CD4-positive, CD25-positive, alpha-beta regulatory T cell (primary cell): Measurements from ENCODE around the gene PRDM8. TPM values are rescaled to one million over a fixed set of nuclear protein-coding genes. Genes with fewer than 3 reads are reported as not detected.

ENCODE experiments used
- ATAC-seq, 2 donors: fragments of 150-1000 bp; cut with Tn5 transposase; one replicate each; pipeline ENCODE4 v1.10.0; 2021; ENCODE audit warnings: low read depth in 2 of 2, moderate number of reproducible peaks in 2 of 2, moderate library complexity in 1 of 2
- DNase-seq, 3 donors: peaks; one replicate each; pipeline versions ENCODE4 v3.0.0 to v3.0.0-alpha.2; 2012 to 2022; ENCODE audit warnings: mixed read lengths in 1 of 3
- H3K27ac ChIP-seq: one replicate; pipeline ENCODE4 v1.7.0; 2013; ENCODE audit warnings: mild to moderate bottlenecking, low read length; ENCODE audit not compliant: insufficient read depth, poor library complexity, severe bottlenecking
- H3K27me3 ChIP-seq: one replicate; pipeline ENCODE4 v1.7.0; 2013; ENCODE audit warnings: low read length; ENCODE audit not compliant: control insufficient read depth, insufficient read depth
- H3K36me3 ChIP-seq: one replicate; pipeline ENCODE4 v1.7.0; 2013; ENCODE audit warnings: mild to moderate bottlenecking, low read length, moderate library complexity; ENCODE audit not compliant: control insufficient read depth, insufficient read depth
- H3K4me1 ChIP-seq: 2 replicates; pipeline ENCODE4 v1.7.0; 2013; ENCODE audit warnings: mild to moderate bottlenecking, low read length; ENCODE audit not compliant: insufficient read depth, control insufficient read depth, poor library complexity, severe bottlenecking
- H3K4me3 ChIP-seq: one replicate; pipeline ENCODE4 v1.7.0; 2013; ENCODE audit warnings: low read depth, mild to moderate bottlenecking, low read length, moderate library complexity
- H3K9me3 ChIP-seq, 2 experiments: 1 replicate in 1 of 2; 2 replicates in 1 of 2; pipeline ENCODE4 v1.7.0; 2013; ENCODE audit warnings: low read length in 2 of 2, mild to moderate bottlenecking in 1 of 2, moderate library complexity in 1 of 2; ENCODE audit not compliant: control insufficient read depth in 2 of 2
- H3K27ac Mint-ChIP-seq, 3 donors: one replicate each; pipeline ENCODE4 v1.8.0; 2020 to 2022; ENCODE audit warnings: mild to moderate bottlenecking in 3 of 3, mixed read lengths in 3 of 3, moderate library complexity in 2 of 3
- H3K27me3 Mint-ChIP-seq: one replicate; pipeline ENCODE4 v1.8.0; 2022; ENCODE audit warnings: mild to moderate bottlenecking, mixed read lengths
- H3K36me3 Mint-ChIP-seq: one replicate; pipeline ENCODE4 v1.8.0; 2020; ENCODE audit warnings: mixed read lengths
- H3K4me1 Mint-ChIP-seq, 4 donors: one replicate each; pipeline ENCODE4 v1.8.0; 2020 to 2022; ENCODE audit warnings: mixed read lengths in 4 of 4, mild to moderate bottlenecking in 1 of 4
- H3K4me3 Mint-ChIP-seq, 4 donors: one replicate each; pipeline ENCODE4 v1.8.0; 2020 to 2022; ENCODE audit warnings: mild to moderate bottlenecking in 4 of 4, mixed read lengths in 4 of 4, moderate library complexity in 3 of 4
- H3K9me3 Mint-ChIP-seq, 7 donors: one replicate each; pipeline ENCODE4 v1.8.0; 2020 to 2022; ENCODE audit warnings: mixed read lengths in 7 of 7, mild to moderate bottlenecking in 3 of 7, moderate library complexity in 2 of 7
- polyA plus RNA-seq, 4 donors: library from polyadenylated mRNA; unstranded; fragments of 300-500 nt; fragmentation: Illumina TruSeq; gene quantifications; one replicate each; pipeline ENCODE4 v1.2.3, GENCODE V29; 2021
- total RNA-seq: library from RNA; stranded (reverse); gene quantifications from one replicate; pipeline ENCODE4 v1.2.3, GENCODE V29; 2022

Gene PRDM8
- total and polyA plus RNA-seq, 5 donors from 2014 or later = 2.0 to 31.7 (median 3.9) TPM

DNA sequence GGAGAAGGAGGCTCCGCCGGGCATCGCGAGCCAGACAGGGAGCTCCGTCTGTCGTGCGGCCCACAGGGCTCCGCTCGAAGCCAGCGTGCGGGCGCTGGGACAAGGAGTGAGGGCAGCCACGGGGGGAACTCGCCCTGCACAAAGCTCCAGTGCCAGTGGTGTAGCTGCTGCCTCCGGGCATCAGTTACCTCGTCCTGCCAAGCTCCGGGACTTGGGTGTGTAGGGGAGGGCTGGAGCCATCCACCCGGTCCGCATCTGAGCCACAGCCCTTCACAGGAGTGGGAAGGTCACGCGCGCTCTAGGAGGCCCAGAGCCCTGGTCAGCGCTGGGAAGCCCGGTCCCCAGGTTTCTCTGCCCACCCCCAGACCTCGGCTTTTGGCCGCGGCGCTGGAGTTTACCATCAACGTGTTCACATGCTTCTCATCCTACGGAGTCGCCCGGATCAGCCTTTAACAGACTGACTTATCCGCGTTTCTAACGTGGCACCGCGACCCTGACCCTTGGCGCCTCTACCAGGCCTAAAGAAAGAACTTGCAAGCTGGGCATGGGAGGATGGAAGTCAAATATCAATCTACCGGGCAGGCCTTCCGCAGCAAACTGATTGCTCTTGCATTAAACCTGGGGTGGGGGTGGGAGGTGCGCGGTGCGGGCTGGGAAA lies 8.4 kb upstream of the PRDM8 start:
- H3K27me3 Mint-ChIP-seq = no peaks in the 10 kb centered on the region
- H3K27ac ChIP-seq = no peak overlapping the region

DNA sequence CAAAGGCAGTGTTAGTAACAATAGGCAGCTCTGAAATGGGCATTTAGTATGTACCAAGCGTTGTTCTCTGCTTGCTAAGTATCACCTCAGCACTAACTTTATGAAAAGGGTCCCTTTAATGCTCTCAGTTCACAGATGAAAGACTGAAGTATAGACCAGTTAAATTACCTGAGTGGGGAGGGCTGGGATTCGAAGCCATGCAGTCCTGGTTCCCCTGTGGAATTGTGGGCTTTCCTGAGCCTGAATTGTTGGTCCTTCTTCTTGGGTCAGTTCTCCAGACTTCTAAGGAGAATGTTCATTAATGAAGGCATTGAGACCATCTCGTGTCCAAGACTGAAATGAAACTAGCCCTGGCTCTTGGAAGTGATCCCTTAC lies 7.7 kb upstream of the PRDM8 start:
- H3K4me3 Mint-ChIP-seq = peak overlapping the region in 2 of 4 donors; percentile 15 to 53
- Histone ChIP-seq H3K27ac (no peak overlapping the region), H3K27me3 (no peaks in the 10 kb centered on the region), H3K9me3 (no peaks in the 10 kb centered on the region), H3K4me1 (peaks cover 27% of the 10 kb centered on the region), H3K36me3 (peaks cover 20% of the 10 kb centered on the region), H3K4me3 (no peak overlapping the region)
- H3K27me3 Mint-ChIP-seq = no peaks in the 10 kb centered on the region
- ATAC-seq = no peak
- H3K36me3 Mint-ChIP-seq = peaks cover 40% of the 10 kb centered on the region
- peaks cover 28 to 71% (median 42%) of the 10 kb centered on the region in 4 donors for H3K4me1 Mint-ChIP-seq
- no peak for DNase-seq
- peaks cover 0 to 2% (median 0%) of the 10 kb centered on the region in 7 donors for H3K9me3 Mint-ChIP-seq
- H3K27ac Mint-ChIP-seq = no peak overlapping the region

More for the DNA sequence above, 8.4 kb upstream of the PRDM8 start:
- Histone ChIP-seq H3K36me3 (peaks cover 20% of the 10 kb centered on the region), H3K4me1 (peaks cover 27% of the 10 kb centered on the region), H3K9me3 (no peaks in the 10 kb centered on the region), H3K27me3 (no peaks in the 10 kb centered on the region), H3K4me3 (no peak overlapping the region)
- peaks cover 0 to 2% (median 0%) of the 10 kb centered on the region in 7 donors for H3K9me3 Mint-ChIP-seq
- H3K4me3 Mint-ChIP-seq = peak overlapping the region in 1 of 4 donors; percentile 53
- H3K27ac Mint-ChIP-seq = no peak overlapping the region
- ATAC-seq (no peak), DNase-seq (no peak)
- peaks cover 39% of the 10 kb centered on the region for H3K36me3 Mint-ChIP-seq
- H3K4me1 Mint-ChIP-seq = peaks cover 28 to 73% (median 44%) of the 10 kb centered on the region in 4 donors

DNA sequence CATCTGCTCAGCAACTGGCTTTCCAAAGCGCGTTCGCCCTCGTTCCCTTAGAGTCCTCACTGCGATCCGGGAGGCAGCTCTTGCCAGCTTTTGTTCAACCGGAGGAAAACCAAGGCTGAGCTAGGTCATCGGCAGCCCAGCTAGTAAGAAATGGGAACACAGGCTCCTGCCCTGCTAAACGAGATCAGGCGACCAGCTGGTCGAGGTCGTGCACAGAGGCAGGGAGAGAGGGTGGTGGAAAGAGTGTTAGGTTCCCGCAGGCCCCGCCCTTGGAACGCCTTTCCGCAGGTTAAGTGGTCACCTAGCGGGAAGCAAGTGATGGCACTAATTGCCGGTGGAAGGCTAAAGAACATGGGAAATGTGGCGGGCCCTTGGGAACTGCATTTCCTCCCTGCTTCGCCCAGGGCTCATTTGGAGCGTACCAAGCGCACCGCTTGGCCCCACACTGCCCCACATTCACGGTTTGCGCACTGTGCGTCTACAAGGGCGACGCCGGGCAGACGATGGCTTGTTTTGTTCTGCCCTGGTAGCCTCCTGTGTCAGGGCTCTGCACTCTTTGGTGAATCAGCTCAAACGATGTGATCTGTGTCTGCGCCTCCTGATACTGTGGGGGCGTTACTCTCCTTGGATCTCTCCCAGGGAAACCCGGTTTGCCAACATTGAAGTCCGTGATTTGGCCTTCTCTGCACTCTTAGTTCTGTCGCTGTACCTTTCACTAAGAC lies 7.2 kb upstream of the PRDM8 start:
- H3K27me3 Mint-ChIP-seq = no peaks in the 10 kb centered on the region

DNA sequence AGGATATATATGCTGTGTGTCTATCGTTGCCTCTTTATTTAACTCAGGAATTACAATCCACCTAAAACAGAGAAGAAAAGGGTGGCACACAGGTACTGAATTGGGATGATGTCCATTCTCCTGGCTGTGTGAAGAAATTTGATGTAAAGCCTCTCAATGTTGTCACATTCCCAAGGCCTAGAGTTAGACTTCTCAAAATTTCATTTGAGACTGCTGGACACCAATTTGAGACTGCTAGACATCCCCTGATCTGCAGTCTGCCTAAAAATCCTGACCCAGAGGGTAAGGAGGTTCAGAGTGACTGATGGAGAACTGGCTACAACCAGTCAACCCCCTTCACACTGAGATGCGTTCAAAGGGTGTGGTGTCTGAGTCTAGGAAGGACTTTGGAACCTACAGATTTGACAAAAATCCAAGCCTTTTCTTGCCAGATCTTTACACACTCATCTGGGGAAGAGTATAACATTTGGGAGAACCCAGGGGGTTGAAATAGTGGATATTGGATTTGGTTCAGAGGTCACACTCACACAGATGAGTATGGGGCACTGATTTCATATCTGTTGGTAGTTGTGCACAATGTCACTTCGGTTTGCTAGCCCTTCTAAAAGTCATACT lies 4.9 kb upstream of the PRDM8 start:
- ATAC-seq (no peak), DNase-seq (no peak)
- no peak overlapping the region for H3K4me3 ChIP-seq
- Mint-ChIP-seq H3K4me1 (peaks cover 19 to 56% (median 35%) of the 10 kb centered on the region in 4 donors), H3K4me3 (no peak overlapping the region), H3K27me3 (no peaks in the 10 kb centered on the region), H3K27ac (no peak overlapping the region), H3K9me3 (peaks cover 0 to 3% (median 0%) of the 10 kb centered on the region in 7 donors), H3K36me3 (peaks cover 41% of the 10 kb centered on the region)
- H3K36me3 ChIP-seq = peaks cover 34% of the 10 kb centered on the region
- H3K27me3 ChIP-seq = no peaks in the 10 kb centered on the region
- no peaks in the 10 kb centered on the region for H3K4me1 ChIP-seq
- no peak overlapping the region for H3K27ac ChIP-seq
- H3K9me3 ChIP-seq = no peaks in the 10 kb centered on the region

More for the DNA sequence above, 7.2 kb upstream of the PRDM8 start:
- no peak for ATAC-seq
- Histone ChIP-seq H3K27ac (no peak overlapping the region), H3K4me1 (peaks cover 22% of the 10 kb centered on the region), H3K9me3 (no peaks in the 10 kb centered on the region), H3K4me3 (no peak overlapping the region), H3K36me3 (peaks cover 20% of the 10 kb centered on the region), H3K27me3 (no peaks in the 10 kb centered on the region)
- peaks cover 28 to 71% (median 40%) of the 10 kb centered on the region in 4 donors for H3K4me1 Mint-ChIP-seq
- DNase-seq = no peak
- peak overlapping the region in 1 of 4 donors; percentile 62 for H3K4me3 Mint-ChIP-seq
- H3K9me3 Mint-ChIP-seq = peaks cover 0 to 2% (median 0%) of the 10 kb centered on the region in 7 donors
- peaks cover 40% of the 10 kb centered on the region for H3K36me3 Mint-ChIP-seq
- H3K27ac Mint-ChIP-seq = peak overlapping the region in 1 of 3 donors; percentile 49

DNA sequence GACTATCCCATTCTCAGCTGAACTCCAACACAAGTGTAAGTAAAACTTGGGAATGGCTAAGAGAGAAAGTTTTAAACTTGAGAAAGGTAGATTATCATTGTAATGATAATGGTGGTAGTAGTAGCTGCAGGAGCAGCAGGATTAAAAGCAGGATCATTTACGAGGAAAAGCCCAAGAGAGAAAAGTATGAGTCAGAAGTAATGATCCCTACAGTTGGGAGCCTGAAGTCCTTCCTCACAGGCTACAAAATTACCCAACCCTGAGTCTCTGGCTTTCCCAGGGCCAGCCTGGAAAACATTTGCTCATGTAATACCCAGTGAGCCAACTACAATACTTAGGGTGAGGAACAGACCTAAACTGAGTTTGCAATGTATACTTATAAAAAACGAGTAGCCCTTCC lies 4.4 kb upstream of the PRDM8 start:
- Mint-ChIP-seq H3K9me3 (peaks cover 0 to 3% (median 0%) of the 10 kb centered on the region in 7 donors), H3K27me3 (no peaks in the 10 kb centered on the region), H3K27ac (no peak overlapping the region), H3K4me1 (peaks cover 17 to 54% (median 36%) of the 10 kb centered on the region in 4 donors), H3K36me3 (peaks cover 41% of the 10 kb centered on the region), H3K4me3 (no peak overlapping the region)
- ATAC-seq (no peak), DNase-seq (no peak)
- Histone ChIP-seq H3K27me3 (no peaks in the 10 kb centered on the region), H3K27ac (no peak overlapping the region), H3K4me1 (peaks cover 4% of the 10 kb centered on the region), H3K4me3 (no peak overlapping the region), H3K36me3 (peaks cover 37% of the 10 kb centered on the region), H3K9me3 (no peaks in the 10 kb centered on the region)

DNA sequence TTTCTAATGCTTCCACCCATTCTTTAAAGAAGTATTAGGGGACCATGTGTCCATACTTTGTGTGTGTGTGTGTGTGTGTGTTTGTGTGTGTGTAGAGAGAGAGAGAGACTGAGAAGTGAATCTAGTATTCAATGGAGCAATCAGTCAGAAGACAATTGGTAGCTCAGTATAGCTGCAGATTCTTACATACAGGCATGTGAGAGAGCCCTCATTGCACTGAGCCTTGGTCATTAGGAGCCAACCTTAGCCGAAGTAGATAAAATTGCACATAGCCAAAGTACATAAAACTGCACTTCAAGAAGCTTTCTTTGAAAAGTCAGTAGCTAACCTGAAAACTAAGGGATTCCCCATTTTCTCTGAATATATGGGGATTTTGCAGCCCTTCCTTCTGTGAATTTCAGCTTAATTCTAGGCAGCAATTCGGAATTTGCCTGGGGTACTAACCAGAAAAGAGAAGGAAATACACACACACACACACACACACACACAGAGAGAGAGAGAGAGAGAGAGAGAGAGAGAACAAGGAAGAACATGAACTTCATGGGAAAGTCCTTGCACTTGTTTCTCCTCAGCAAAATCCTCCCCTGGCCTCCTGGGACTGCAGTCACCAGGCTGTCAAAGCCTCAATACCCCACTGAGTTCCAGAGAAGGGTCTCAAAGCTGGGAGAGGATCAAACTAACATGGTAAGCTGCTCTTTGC lies 1.7 kb upstream of the PRDM8 start:
- Histone ChIP-seq H3K27ac (no peak overlapping the region), H3K4me3 (no peak overlapping the region), H3K36me3 (peaks cover 31% of the 10 kb centered on the region), H3K4me1 (peaks cover 6% of the 10 kb centered on the region), H3K9me3 (no peaks in the 10 kb centered on the region), H3K27me3 (no peaks in the 10 kb centered on the region)
- no peak overlapping the region for H3K4me3 Mint-ChIP-seq
- no peaks in the 10 kb centered on the region for H3K27me3 Mint-ChIP-seq
- DNase-seq = no peak
- peaks cover 44% of the 10 kb centered on the region for H3K36me3 Mint-ChIP-seq
- H3K4me1 Mint-ChIP-seq = peaks cover 18 to 62% (median 38%) of the 10 kb centered on the region in 4 donors
- H3K9me3 Mint-ChIP-seq = peaks cover 0 to 3% (median 0%) of the 10 kb centered on the region in 7 donors
- no peak for ATAC-seq
- peak overlapping the region in 1 of 3 donors; percentile 54 for H3K27ac Mint-ChIP-seq

DNA sequence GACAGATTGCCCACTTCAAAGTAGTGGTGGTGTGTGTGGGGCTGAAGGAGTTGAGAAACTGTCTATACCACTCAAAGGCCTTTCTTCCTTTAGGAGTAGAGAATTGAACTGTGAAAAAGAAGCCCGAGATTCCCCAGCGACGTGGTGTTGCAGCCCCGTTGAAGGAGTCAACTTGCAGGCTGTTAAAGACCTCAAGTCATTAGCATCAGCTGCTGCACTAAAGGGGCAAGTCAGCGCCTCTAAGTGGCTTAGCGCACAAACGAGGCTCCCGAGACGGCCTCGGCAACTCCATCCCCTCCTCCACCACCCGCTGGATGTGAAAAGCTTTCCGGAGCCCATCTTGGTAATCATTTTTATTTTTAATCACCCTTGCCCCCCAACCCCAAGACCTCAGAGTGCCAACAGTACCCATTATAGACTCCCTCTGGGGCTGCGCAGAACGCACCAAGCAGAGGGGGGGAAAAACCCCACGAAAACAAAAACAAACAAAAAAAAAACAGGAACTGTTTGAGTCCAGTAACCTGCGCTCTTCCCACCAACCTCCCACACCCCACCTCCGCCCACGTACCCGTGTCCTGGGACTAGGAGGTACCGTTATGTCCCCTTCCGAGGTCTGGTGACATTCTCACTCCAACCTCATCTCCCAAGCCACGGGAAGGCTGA lies 913 bp upstream of the PRDM8 start:
- no peaks in the 10 kb centered on the region for H3K27me3 Mint-ChIP-seq
- Histone ChIP-seq H3K4me1 (peaks cover 7% of the 10 kb centered on the region), H3K27ac (no peak overlapping the region), H3K27me3 (no peaks in the 10 kb centered on the region), H3K36me3 (peaks cover 30% of the 10 kb centered on the region), H3K4me3 (no peak overlapping the region), H3K9me3 (no peaks in the 10 kb centered on the region)
- H3K36me3 Mint-ChIP-seq = peaks cover 43% of the 10 kb centered on the region
- ATAC-seq (no peak), DNase-seq (no peak)
- peak overlapping the region in 1 of 3 donors; percentile 54 for H3K27ac Mint-ChIP-seq
- peaks cover 0 to 3% (median 0%) of the 10 kb centered on the region in 7 donors for H3K9me3 Mint-ChIP-seq
- H3K4me1 Mint-ChIP-seq = peaks cover 17 to 65% (median 37%) of the 10 kb centered on the region in 4 donors
- H3K4me3 Mint-ChIP-seq = peak overlapping the region in 3 of 4 donors; percentile 75 to 96 (median 81)
